Stimulated activated CD4-positive, alpha-beta T cell treated with anti-CD3 and anti-CD28 coated beads, TNF-alpha, amount 100 ng/mL, for 24 hours (primary cell): ENCODE results near the gene POLE.

Source experiments
- DNase-seq, 3 experiments: peaks; one replicate each; pipeline ENCODE4 v3.0.0-alpha.2; 2020; ENCODE audit warnings: low read depth in 3 of 3

The POLE gene

DNA sequence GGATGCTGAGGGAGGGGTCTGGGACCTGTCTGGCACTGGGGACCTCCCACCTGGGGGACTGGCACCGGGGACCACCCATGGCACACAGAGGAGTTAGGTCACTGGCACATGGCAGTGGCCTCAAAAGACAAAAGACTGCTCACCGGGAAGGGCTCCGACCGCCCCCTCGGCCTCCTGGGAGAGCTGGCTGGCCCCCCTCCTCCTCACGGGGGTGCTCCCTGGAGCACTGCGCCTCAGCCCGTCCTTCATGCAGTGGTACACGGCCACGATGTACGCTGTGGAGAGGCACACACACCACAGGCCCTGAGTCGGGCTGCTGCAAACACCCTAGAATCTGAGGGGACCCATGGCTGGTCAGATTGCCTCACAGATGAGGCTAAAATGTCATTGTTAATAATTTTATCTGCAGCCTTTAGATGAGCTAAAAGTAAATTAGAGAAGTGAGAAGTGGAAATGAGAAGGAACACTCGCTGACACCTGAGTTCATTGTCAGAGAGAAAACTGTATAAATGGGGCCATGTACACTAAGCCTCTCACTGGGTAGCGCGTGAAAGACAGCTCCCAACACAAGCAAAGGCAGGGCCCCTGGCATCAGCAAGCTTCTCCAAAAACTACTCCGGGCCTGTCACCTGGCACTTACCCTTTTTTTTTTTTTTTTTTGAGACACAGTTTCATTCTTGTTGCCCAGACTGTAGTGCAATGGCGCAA is 54.5 kb downstream of the POLE start:
- DNase-seq, result no peak

DNA sequence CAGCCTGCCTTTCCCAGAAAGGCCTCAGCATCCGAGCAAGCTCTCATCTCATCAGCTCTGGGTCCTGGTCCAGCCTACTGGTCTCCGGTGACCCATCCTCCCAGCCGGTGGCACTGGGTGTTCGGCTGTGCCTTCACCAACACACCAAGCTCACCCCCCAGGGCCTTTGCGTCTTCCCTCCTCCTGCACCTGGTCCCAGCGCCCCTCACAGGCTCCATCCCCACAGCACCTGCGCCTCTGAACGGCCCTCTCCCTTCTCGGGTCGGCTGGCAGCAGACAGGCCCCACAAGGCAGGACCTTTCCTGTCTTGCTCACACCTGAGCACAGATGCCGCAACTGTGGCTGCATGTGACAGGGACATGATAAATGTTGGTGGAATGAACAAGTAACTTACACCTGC is 55.5 kb downstream of the POLE start:
- DNase-seq, result no peak

DNA sequence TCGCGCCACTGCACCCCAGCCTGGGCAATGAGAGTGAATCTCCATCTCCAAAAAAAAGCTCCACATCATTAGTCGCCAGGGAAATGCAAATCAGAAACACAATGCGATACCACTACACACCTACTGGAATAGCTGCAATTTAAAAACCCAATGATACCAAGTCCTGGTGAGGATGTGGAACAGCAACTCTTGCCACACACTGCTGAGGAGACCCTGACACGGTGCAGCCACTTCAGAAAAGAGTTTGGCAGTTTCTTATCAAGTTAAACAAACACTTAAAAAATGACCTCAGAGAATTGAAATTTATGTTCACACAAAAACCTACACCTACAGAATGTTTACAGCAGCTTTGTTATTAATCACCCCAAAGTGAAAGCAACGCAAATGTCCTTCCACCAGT is 56.5 kb downstream of the POLE start:
- DNase-seq, result no peak

DNA sequence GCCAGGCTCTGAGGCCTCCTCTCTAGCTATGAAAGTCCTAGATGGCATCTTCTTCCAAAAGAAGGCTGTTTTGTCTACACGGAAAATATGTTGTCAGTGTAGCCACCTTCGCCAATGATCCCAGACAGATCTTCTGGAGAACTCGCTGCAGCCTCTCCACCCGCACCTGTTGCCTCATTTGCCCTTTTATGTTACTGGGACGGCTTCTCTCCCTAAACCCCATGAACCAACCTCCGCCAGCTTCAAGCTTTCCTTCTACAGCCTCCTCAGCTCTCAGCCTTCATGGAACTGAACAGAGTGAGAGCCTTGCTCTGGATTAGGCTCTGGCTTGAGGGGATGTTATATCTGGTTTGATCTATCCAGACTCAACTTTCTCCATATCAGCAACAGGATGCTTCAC is 57.8 kb downstream of the POLE start:
- DNase-seq, result no peak

DNA sequence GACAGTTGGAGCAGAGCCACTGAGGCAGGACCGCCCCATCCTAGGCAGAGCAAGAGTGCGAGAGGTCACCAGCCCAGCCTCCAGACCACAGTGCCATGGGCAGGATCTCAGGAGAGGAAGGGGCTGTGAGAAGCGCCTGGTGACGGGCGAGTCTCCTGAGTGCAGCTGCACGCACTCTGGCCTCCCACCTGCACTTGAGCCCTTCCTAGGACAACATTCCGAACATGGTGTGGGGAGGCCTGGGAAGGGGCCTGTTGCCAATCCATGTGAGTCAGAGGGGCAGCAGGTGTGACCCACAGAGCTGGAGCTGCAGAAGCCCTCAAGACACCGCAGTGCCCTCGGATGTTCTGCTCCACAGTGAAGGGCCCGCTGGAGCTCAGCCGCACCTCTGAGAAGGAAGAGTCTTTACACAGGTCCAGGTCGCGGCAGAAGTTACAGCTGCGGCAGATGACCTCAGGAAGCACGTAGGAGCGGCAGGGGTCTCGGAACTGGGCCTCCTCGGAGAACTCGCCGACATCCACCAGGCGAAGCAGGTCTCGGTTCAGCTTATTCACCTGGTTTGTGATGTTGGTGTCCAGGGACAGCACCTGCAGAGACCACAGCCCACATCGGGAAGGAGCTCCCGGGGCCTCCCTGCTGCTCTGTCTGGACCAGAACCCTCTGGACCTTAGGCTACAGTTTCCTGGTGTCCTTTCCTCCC is 61.3 kb downstream of the POLE start:
- no peak for DNase-seq

DNA sequence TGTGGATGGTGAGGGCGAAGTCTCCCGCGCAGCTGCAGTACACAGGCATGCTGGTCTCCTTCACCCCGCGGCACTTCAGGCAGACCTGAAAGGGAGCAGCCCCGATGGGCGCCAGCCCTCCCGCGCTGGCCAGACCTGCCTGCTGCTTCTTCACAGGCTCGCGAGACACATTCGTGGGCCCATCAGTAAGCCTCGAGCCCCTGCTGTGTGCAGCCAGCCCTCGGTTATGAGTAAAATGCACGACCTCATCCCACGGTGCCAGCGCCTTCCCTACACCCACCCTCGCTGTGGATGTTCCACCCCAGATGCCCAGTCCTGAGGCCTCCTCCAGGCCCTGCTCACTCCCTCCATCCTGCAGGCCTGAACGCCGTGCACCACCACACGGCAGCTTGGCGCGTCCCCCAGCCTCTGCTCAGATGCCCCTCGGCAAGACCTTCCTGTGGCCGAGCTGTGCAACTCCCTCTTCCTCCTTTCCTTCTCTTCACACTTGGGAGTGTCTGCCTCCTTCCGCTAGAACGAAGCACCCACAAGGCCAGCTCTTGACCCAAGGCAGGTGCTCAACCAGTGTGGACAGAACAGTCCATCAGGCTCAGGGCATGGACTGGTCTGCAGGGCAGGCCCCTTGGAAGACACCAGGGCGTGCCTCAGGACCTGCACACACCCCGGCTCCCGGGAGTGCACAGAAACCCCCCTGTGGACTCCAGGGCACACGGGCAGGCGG is 62.1 kb downstream of the POLE start:
- no peak for DNase-seq

DNA sequence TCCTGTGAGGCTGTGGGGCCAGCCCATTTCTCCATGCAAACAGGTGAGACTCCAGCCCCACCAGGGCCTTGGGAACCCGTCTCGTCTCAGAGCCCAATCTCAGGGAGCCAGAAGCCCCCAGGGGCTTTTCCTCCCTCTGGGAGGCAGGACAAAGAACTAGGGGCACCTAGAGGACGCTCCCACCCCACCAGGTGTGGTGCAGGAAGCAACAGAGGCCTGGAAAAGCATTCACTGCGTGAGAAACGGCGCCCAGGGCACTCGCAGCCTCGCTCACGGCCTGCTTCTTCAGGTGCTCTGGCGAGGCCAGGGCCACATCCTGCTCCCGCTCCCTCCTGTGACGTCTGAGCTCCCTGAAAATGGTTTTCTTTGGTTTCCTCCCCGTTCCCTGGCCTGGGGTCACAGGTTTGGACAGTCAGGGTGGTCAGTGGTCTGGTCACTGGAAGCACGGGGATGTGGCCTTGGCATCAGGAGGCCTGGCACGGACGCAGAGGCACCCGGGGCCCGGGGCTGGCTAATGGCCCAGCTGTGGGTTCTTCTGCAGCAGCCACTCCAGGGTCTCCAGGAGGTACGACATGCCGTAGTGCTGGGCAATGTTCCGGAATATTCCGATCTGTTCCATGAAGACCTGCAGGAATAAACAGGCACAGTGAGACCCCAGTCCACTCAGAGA is 62.8 kb downstream of the POLE start:
- no peak for DNase-seq

DNA sequence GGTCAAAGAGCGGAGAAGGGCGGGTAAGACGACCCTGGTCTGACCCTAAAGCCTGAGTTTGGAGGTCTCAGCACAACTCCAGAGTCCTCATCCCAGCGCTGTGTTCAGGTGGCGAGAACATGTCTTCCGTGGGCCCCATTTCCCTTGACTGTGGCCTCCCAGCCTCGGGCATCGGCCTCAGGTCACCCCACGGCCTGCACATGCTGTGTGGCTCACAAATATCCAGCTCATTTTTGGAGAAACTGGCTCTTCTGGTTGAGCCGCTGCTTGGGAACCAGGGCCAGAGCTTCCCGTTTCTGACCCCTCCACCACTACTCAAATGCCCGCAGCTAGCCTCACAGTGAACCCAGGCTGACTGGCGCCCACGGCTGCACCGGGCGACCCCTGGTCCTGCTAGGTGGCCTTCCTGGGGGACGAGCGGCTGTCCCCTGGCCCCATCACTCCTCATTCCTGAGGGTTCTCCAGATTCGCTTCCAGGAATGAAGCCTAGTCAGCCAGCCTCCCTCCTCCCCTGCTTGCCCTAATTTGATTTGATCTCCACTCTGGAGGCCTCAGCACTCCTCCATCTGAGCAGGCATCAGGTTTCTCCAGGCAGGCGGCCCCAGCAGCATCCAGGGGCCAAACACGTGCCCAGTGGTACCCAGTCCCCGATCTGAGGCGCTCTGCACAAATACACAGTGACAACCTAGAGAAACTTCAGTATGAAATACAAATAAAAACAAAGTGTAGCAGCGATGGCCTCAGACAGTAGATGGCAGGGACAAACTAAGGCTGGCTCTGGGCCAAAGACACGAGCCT is 63.9 kb downstream of the POLE start:
- no peak for DNase-seq

DNA sequence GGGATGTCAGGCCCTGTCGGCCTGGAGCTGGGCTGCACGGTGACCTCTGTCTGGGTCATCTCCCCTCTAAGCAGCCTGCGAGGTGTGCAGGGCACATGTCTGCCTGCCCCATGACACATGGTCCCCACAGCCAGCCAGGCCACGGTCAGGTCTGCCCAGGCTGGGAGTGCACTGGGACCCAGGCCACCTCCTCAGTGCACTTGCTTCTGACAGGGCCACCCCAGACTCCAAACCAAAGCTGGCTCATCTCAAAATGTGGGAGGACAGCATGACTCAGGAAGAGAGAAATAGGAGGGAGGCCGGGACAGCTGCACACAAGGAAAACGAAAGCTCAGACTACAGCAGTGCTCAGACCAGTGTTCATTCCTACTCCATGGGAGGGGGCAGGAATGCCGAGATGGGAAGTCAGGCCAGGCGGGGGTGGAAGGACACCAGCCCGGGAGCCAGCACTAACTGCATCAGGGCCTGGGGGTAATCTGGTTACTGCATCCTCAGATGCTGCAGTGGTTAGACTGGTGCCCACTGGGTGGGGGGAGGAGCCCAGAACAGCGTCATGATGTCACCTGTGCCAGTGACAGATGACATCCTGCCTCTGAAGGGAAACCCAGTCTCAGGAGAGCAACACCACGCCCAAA is 64.6 kb downstream of the POLE start:
- DNase-seq, result no peak

DNA sequence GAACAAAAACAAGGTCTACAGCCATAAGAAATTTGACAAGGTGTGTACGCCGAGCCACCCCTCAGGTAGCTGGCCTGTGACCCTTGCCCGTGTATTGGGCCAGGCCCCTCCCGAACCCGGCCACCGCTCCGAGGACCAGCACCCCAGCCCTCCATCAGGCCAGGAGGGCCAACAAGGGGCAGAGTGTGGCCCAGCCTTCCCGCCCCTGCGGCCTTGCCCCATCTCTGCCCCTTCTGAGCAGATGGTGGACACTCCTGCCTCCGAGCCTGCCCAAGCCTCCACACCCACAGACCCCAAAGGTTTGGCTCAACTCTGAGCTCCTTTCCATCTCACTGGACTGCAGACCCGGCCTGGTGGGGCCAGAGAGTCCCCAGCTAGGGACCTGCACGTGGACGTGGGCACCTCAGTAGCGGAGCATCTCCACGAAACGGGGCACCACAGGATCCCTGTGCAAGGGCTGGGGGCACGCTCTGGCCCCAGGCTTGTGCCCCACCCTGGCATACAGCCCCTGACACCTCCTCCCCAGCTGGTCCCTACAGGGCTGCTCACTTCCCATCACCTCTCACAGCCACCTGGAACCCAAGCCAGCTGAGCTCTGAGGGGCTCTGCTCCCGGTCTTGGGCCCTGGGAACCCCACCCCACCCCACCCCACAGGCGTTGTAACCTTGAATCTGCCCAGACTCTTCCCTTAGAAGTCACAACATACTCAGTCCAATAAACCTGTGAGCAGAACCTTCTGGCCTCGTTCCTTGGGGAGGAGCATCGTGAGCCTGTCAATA is 65.3 kb downstream of the POLE start:
- no peak for DNase-seq

DNA sequence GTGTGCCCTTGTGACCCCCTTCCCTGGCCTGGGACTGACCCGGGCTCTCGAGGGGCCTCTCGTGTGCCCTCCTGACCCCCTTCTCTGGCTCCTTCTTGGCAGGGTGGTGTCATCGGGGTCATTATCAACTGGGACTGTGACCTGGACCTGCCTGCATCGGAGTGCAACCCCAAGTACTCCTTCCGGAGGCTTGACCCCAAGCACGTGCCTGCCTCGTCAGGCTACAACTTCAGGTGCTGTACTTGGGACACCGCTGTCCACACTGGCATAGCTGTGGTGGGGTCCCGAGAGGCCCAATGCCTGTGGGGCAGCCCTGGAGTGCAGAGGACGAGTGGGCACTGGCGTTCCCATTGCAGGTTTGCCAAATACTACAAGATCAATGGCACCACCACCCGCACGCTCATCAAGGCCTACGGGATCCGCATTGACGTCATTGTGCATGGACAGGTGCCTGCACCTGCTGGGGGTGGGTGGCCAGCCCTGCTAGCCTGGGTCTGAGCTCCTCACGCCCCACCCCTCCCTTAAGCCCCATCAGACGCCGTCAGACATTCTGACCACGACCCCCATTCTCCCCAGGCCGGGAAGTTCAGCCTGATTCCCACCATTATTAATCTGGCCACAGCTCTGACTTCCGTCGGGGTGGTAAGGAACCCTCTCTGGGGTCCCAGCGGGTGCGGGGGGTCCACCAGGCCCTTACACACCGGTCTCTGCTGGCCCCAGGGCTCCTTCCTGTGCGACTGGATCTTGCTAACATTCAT is 66.1 kb downstream of the POLE start:
- DNase-seq, result no peak

DNA sequence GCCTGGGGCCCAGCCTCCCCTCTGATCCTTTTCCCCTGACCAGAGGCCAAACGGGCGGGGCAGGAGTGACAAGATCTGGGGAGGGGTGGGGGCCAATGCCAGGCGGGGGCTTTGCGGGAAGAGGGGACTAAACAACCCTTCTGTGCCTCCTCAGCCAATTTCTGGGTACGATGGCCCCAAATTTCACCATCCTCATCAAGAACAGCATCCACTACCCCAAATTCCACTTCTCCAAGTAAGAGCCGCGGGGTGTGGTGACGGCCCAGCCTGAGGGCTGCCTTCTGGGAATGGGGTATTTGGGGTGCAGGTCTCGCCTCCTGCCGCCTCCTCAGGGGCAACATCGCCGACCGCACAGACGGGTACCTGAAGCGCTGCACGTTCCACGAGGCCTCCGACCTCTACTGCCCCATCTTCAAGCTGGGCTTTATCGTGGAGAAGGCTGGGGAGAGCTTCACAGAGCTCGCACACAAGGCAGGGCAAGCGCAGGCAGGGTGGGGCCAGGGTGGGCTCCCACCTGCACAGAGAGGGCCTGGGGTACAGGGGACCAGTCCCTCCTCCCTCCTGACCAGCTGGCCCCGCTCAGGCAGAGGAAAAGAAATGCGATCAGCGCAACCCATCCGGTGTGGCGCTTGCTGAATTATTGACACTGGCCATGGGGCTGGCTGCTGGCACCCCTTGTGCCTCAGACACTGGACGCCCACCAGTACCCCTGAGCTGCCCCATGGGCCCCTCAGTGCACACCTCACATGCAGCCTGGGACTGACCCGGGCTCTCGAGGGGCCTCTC is 66.8 kb downstream of the POLE start:
- no peak for DNase-seq

DNA sequence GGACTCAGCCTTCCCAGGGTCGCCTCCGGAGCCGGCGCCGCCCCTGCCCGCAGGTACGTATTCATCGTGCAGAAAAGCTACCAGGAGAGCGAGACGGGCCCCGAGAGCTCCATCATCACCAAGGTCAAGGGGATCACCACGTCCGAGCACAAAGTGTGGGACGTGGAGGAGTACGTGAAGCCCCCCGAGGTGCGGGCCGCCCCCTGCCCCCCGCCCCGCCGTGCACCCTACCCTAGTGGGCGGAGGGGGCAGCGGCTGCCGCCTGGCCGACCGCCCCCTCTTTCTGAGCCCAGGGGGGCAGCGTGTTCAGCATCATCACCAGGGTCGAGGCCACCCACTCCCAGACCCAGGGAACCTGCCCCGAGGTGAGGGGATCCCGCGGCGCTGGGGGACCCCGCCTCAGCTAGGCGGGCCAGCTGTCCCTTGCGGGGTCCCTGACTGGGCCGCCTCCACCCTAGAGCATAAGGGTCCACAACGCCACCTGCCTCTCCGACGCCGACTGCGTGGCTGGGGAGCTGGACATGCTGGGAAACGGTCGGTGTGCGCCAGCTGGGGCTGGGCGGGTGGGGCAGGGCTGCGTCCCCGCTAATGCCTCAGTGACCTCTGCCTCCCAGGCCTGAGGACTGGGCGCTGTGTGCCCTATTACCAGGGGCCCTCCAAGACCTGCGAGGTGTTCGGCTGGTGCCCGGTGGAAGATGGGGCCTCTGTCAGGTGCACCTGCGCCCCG is 67.6 kb downstream of the POLE start:
- no peak for DNase-seq

DNA sequence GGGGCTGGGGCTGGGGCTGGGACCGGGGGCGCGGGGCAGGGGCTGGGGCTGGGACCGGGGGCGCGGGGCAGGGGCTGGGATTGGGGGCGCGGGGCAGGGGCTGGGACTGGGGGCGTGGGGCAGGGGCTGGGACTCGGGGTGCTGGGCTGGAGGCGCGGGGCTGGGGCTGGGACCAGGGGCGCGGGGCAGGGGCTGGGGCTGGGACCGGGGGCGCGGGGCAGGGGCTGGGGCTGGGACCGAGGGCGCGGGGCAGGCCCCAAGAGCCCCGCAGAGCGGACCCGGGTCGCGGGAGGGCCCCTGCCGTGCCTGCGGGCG is 68.1 kb downstream of the POLE start:
- DNase-seq, result no peak

DNA sequence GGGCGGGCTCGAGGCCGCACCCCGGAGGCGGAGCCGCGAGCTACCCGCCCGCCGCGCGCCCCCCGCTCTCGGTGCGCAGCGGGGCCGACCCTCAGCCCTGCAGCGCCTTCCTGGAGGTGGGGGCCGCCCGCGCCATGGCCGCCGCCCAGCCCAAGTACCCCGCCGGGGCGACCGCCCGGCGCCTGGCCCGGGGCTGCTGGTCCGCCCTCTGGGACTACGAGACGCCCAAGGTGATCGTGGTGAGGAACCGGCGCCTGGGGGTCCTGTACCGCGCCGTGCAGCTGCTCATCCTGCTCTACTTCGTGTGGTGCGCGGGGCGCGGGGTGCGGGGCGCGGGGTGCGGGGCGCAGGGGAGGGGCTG is 68.5 kb downstream of the POLE start, which contains the start of gene P2RX2:
P2RX2 (plus strand) TSS at position 94 of the 361 bp plus-strand sequence; CDS start at position 135, 41 bp downstream.
- no peak for DNase-seq

DNA sequence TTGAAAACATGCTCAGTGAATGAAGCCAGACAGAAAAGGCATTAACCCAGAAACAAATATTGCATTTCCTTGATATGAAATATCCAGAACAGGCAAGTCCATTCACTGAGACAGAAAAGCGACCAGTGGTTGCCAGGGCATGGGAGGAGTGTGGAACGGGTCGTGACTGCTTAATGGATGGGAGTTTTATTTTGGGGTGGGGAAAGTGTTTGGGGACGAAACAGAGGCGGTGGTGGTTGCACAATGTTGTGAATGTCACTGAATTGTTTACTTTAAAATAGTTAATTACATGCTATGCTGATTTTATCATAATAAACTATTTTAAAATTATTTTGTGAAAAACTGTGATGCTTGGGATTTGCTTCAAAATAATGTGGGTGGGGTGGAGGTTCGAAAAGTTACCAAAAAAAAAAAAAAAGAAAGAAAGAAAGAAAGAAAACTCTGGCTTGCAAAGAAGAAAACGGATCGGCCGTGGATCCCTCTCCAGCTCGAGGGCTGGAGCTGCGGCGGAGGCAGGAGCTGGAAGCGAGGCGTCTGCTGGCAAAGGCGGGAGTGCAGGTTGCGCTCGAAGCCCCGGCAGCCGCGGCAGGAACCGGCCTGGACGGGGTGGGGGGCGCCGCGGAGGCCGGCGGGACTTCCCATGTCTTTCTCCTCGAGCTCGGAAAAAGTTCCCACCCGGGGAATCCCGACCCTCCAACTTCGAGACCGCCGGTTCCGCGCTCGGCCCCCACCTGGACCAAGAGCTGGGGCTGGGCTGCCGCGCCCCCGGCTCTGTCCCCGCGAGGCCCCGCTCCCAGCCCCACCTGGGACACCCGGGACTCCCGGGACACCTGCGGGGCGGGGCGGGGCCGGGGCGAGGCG is 69.1 kb downstream of the POLE start:
- no peak for DNase-seq

DNA sequence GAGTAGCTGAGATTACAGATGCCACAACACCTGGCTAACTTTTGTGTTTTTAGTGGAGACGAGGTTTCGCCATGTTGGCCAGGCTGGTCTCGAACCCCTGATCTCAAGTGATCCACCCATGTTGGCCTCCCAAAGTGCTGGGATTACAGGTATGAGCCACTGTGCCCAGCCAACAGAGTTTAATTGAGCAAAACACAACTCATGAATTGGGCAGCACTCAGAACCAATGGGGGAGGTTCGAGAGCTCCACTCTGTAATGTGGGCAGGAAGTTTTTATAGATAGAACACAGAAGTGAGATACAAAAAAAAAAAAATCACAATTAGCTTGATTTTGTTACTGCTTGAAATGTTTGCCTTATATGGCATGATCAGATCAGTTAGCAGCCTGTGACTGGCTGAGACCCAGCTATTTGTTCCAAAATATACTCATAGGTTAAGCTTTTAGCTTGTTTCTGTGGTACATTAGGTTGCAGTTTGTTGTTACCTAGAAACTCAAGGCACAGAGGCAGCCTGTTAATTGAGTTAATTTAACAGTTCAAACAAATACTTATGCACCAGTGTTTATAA is 69.9 kb downstream of the POLE start:
- no peak for DNase-seq
